AG09309 (cell line): ENCODE results near the gene EYA4.

ENCODE experiments used
- DNase-seq: peaks from one replicate; pipeline ENCODE4 v3.0.0-alpha.2; 2010; ENCODE audit warnings: low read depth
- H3K4me3 ChIP-seq: 2 replicates; pipeline ENCODE4 v1.5.1; 2011; ENCODE audit warnings: mild to moderate bottlenecking, low read depth, low read length, moderate library complexity; ENCODE audit not compliant: control insufficient read depth
- CTCF ChIP-seq: IDR thresholded peaks from 2 replicates; pipeline ENCODE4 v1.5.1; 2011; ENCODE audit warnings: mild to moderate bottlenecking, low read depth, low read length, inconsistent platforms; ENCODE audit not compliant: insufficient read depth, control insufficient read depth; ENCODE audit errors: missing control alignments

The EYA4 gene

GRCh38 chr6:133456439-133456838 is 215.3 kb downstream of the EYA4 start:
- no peak for TF ChIP-seq CTCF
- no peak overlapping the region for H3K4me3 ChIP-seq
- no peak for DNase-seq

GRCh38 chr6:133456944-133457343 is 215.8 kb downstream of the EYA4 start:
- no peak overlapping the region for H3K4me3 ChIP-seq
- TF ChIP-seq CTCF: no peak
- no peak for DNase-seq

GRCh38 chr6:133460101-133460500 is 218.9 kb downstream of the EYA4 start:
- DNase-seq: no peak
- H3K4me3 ChIP-seq: no peak overlapping the region
- TF ChIP-seq CTCF: no peak

- DNase-seq: no peak
- no peak for TF ChIP-seq CTCF
- no peak overlapping the region for H3K4me3 ChIP-seq
Observed at GRCh38 chr6:133463790-133464189, 222.6 kb downstream of the EYA4 start.

- TF ChIP-seq CTCF: no peak
- no peak overlapping the region for H3K4me3 ChIP-seq
- no peak for DNase-seq
Observed at GRCh38 chr6:133466680-133467079, 225.5 kb downstream of the EYA4 start.

GRCh38 chr6:133467231-133467981 is 226.2 kb downstream of the EYA4 start:
- no peak for TF ChIP-seq CTCF
- H3K4me3 ChIP-seq: no peak overlapping the region
- DNase-seq: no peak

- no peak for DNase-seq
- no peak for TF ChIP-seq CTCF
- no peak overlapping the region for H3K4me3 ChIP-seq
Observed at GRCh38 chr6:133467982-133468380, 226.8 kb downstream of the EYA4 start.
